Neural cell (in vitro differentiated cells): ENCODE measurements around the gene PLEKHA8. TPM values are rescaled to one million over a fixed set of nuclear protein-coding genes. Genes with fewer than 3 reads are reported as not detected.

Experiments used
- H2AFZ ChIP-seq: fragments of 200-600, 300-800 bp; sonication (generic), shearing (Covaris generic); 2 replicates; pipeline ENCODE4 v1.6.0; 2014; ENCODE audit warnings: low read depth, mild to moderate bottlenecking, antibody characterized with exemption, low read length, moderate library complexity
- H3F3A ChIP-seq: fragments of 200-600 bp; shearing (Covaris generic); 2 replicates; pipeline ENCODE4 v1.6.1; 2016; ENCODE audit warnings: mild to moderate bottlenecking, moderate library complexity, mixed read lengths, antibody characterized with exemption, low read length; ENCODE audit not compliant: insufficient read depth, poor library complexity, severe bottlenecking
- H3K27ac ChIP-seq: fragments of 200-600, 300-800 bp; sonication (generic), shearing (Covaris generic); 2 replicates; pipeline ENCODE4 v1.5.1; 2014; ENCODE audit warnings: mild to moderate bottlenecking, low read length, moderate library complexity
- H3K27me3 ChIP-seq: fragments of 300-800, 200-600 bp; sonication (generic), shearing (Covaris generic); 2 replicates; pipeline ENCODE4 v1.6.0; 2014; ENCODE audit warnings: mild to moderate bottlenecking, low read depth, low read length, moderate library complexity; ENCODE audit not compliant: insufficient read depth
- H3K36me3 ChIP-seq: fragments of 300-800, 200-600 bp; sonication (generic), shearing (Covaris generic); 2 replicates; pipeline ENCODE4 v1.5.1; 2014; ENCODE audit warnings: mild to moderate bottlenecking, antibody characterized with exemption, low read length, moderate library complexity; ENCODE audit not compliant: insufficient read depth
- H3K4me2 ChIP-seq: fragments of 300-800, 200-600 bp; sonication (generic), shearing (Covaris generic); 2 replicates; pipeline ENCODE4 v1.6.0; 2014; ENCODE audit warnings: mild to moderate bottlenecking, low read length
- H3K4me3 ChIP-seq: fragments of 300-800, 200-600 bp; sonication (generic), shearing (Covaris generic); 2 replicates; pipeline ENCODE4 v1.5.1; 2014; ENCODE audit warnings: mild to moderate bottlenecking, low read length, moderate library complexity
- H3K79me2 ChIP-seq: fragments of 200-600 bp; shearing (Covaris generic); replicated peaks from 2 replicates; pipeline ENCODE4 v1.6.0; 2014; ENCODE audit warnings: mild to moderate bottlenecking, low read length, moderate library complexity; ENCODE audit not compliant: insufficient read depth
- H3K9ac ChIP-seq: fragments of 300-800, 200-600 bp; sonication (generic), shearing (Covaris generic); 2 replicates; pipeline ENCODE4 v1.6.1; 2016; ENCODE audit warnings: mild to moderate bottlenecking, low read length, mixed read lengths
- H3K9me2 ChIP-seq: fragments of 200-600 bp; shearing (Covaris generic); 2 replicates; pipeline ENCODE4 v1.6.1; 2016; ENCODE audit warnings: mild to moderate bottlenecking, low read length, mixed read lengths; ENCODE audit not compliant: insufficient read depth
- H3K9me3 ChIP-seq: fragments of 200-600, 300-800 bp; sonication (generic), shearing (Covaris generic); 2 replicates; pipeline ENCODE4 v1.6.1; 2016; ENCODE audit warnings: mild to moderate bottlenecking, mixed run types, low read length, moderate library complexity, mixed read lengths
- H4K20me1 ChIP-seq: fragments of 200-600 bp; shearing (Covaris generic); 2 replicates; pipeline ENCODE4 v1.6.1; 2016; ENCODE audit warnings: mild to moderate bottlenecking, mixed run types; ENCODE audit not compliant: insufficient read depth
- CTCF ChIP-seq: fragments of 450-650 bp; IDR thresholded peaks from 2 replicates; pipeline ENCODE4 v1.5.1; 2014; ENCODE audit warnings: antibody characterized with exemption, mild to moderate bottlenecking, moderate library complexity; ENCODE audit not compliant: poor library complexity, severe bottlenecking
- EP300 ChIP-seq: fragments of 450-650 bp; conservative IDR thresholded peaks from 2 replicates; pipeline ENCODE4 v1.6.1; 2014; ENCODE audit warnings: antibody characterized with exemption, mild to moderate bottlenecking, moderate library complexity; ENCODE audit not compliant: poor library complexity, severe bottlenecking
- EZH2 ChIP-seq: fragments of 200-600, 300-800 bp; shearing (Covaris generic), sonication (generic); IDR thresholded peaks from 2 replicates; pipeline ENCODE4 v1.6.1; 2014; ENCODE audit warnings: antibody characterized with exemption, low read length, borderline replicate concordance, mild to moderate bottlenecking; ENCODE audit not compliant: insufficient read depth, poor library complexity, severe bottlenecking
- MXI1 ChIP-seq: fragments of 450-650 bp; conservative IDR thresholded peaks from 2 replicates; pipeline ENCODE4 v1.6.1; 2014; ENCODE audit warnings: antibody characterized with exemption, mild to moderate bottlenecking; ENCODE audit not compliant: poor library complexity, severe bottlenecking
- POLR2AphosphoS5 ChIP-seq: IDR thresholded peaks from 2 replicates; pipeline ENCODE4 v1.6.1; 2012
- RAD21 ChIP-seq: fragments of 450-650 bp; conservative IDR thresholded peaks from 2 replicates; pipeline ENCODE4 v1.6.1; 2014; ENCODE audit warnings: antibody characterized with exemption, mild to moderate bottlenecking, moderate library complexity
- REST ChIP-seq: IDR thresholded peaks from 2 replicates; pipeline ENCODE4 v1.6.1; 2012; ENCODE audit warnings: borderline replicate concordance
- SMC3 ChIP-seq: fragments of 450-650 bp; conservative IDR thresholded peaks from 2 replicates; pipeline ENCODE4 v1.6.1; 2014; ENCODE audit warnings: antibody characterized with exemption, mild to moderate bottlenecking, moderate library complexity; ENCODE audit not compliant: poor library complexity
- TAF1 ChIP-seq: IDR thresholded peaks from 2 replicates; pipeline ENCODE4 v1.6.1; 2012; ENCODE audit warnings: low read depth
- polyA plus RNA-seq: library from polyadenylated mRNA; depleted of rRNA; stranded (reverse); fragments of >200 nt; gene quantifications from 2 replicates; pipeline ENCODE4 v1.2.3, GENCODE V29; 2014

The PLEKHA8 gene
- polyA plus RNA-seq, 1 donor from 2014 or later = 43.1 TPM

GRCh38 chr7:30154111-30154587, 125.9 kb downstream of the PLEKHA8 start:
- no peak overlapping the region for H2AFZ ChIP-seq
- no peaks in the 10 kb centered on the region for H3K36me3 ChIP-seq
- no peaks in the 10 kb centered on the region for H4K20me1 ChIP-seq
- H3F3A ChIP-seq = no peaks in the 10 kb centered on the region
- H3K79me2 ChIP-seq = no peaks in the 10 kb centered on the region
- H3K4me2 ChIP-seq = no peak overlapping the region
- TF ChIP-seq POLR2AphosphoS5 = no peak
- TF ChIP-seq TAF1 = no peak
- no peak for TF ChIP-seq REST
- no peak for TF ChIP-seq CTCF
- TF ChIP-seq RAD21 = no peak
- TF ChIP-seq SMC3 = no peak
- no peak for TF ChIP-seq MXI1
- no peak for TF ChIP-seq EP300
- no peaks in the 10 kb centered on the region for H3K27me3 ChIP-seq
- no peak overlapping the region for H3K27ac ChIP-seq
- H3K4me3 ChIP-seq = no peak overlapping the region
- no peak overlapping the region for H3K9ac ChIP-seq
- no peaks in the 10 kb centered on the region for H3K9me2 ChIP-seq
- H3K9me3 ChIP-seq = no peaks in the 10 kb centered on the region

- Histone ChIP-seq H3K4me2 (no peak overlapping the region), H3F3A (no peaks in the 10 kb centered on the region), H3K27me3 (no peaks in the 10 kb centered on the region), H3K79me2 (no peaks in the 10 kb centered on the region), H3K27ac (no peak overlapping the region), H3K36me3 (no peaks in the 10 kb centered on the region), H3K9me2 (no peaks in the 10 kb centered on the region), H3K4me3 (no peak overlapping the region), H3K9ac (no peak overlapping the region), H2AFZ (no peak overlapping the region), H3K9me3 (no peaks in the 10 kb centered on the region), H4K20me1 (no peaks in the 10 kb centered on the region)
- no peak for TF ChIP-seq EZH2
- TF ChIP-seq REST = no peak
- no peak for TF ChIP-seq TAF1
- no peak for TF ChIP-seq MXI1
- TF ChIP-seq EP300 = no peak
- no peak for TF ChIP-seq POLR2AphosphoS5
- TF ChIP-seq SMC3 = no peak
- no peak for TF ChIP-seq RAD21
- no peak for TF ChIP-seq CTCF
These were observed 127.3 kb downstream of the PLEKHA8 start for GRCh38 chr7:30155481-30155880.
